Measurements from ENCODE around the gene TAS2R41.
"Not testable (repeated sequence)": the region's sequence is repeated elsewhere in the genome, so short reads cannot be mapped to it uniquely, and the experiment has no call there.

Gene TAS2R41

DNA sequence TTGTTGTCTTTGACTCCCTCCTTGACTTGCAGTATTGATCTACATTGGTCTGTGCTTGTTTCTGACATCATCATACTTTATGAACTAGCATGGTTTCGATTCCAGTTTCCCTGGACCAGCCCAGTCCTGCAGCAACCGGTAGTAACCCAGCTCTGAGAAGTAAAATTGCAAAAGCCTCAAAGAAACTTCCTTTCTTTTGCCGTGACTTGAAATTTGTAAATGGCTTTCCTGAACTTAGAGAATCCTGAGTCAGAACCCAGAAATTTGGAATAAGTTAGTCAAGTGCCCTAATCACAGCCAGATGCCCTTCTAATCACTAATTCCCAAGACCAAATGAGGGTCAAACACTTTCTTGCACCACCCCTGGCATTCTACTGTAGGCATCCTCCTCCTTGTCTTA, 19.4 kb upstream of the TAS2R41 start:
- DNase-seq = no peak

DNA sequence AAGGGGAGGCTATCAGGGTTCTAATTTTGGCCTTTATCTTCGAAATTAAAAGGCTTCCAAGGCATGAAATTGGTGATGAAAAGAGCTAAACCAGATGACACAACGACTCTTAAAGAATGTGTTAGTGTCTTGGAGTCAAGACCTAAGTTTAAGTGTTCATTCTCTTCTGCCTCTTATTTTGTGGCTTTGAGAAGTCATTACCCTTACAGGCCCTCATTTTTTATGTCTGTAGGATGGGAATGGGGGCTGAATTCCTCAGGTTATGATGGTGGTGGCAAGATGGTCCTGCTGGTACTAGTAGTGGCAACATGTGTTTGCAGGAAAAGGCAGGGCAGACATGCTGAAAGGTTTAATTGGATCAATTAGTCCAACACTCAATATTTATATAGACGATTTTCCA, 19.0 kb upstream of the TAS2R41 start:
- DNase-seq = no peak

DNA sequence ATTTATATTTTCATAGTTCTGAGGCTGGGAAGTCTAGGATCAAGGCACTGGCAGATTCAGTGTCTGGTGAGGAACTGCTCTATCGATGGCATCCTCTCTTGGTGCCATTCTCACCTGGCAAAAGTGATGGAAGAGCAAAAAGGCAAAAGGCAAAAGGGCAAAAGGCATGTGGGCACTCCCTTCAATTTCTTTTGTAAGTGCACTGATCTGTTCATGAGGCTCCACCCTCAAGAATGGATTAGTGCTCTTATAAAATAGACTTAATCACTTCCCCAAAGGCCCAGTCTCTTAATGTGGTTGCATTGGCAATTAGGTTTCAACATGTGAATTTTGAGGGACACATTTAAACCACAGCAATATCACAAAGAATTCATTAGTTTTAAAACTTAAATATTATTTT, 18.3 kb upstream of the TAS2R41 start:
- DNase-seq = no peak

DNA sequence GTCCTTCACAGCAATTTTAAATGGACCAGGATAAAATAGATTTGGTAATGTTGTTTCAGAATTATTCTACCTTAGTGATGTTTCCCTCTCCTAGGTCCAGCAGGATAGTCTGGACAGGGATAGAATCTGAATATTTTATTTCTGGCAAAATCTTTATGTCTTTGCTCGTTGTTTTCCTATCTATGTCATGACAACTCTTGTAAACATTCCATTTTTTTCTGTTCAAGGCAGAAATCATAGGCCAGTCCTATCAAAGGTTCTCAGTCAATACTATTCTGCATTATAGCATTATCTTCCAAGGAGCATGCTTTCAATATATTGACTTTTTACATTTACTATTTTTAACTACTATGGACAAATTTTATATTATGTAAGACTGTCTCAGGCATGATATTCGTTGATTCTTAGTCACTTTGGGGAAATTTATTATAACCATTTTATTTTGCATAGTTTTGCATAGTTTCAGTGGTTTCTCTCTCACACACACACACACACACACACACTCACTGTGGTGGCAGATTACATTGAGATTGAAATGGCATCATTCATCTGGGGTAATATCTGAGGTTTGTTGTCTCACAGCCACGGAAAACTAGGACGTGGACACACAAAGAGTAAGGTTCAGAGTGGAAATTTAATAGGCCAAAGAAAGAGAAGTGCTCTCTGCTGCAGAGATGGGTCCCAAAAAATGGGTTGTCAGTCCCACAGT, 17.2 kb upstream of the TAS2R41 start:
- DNase-seq = no peak

DNA sequence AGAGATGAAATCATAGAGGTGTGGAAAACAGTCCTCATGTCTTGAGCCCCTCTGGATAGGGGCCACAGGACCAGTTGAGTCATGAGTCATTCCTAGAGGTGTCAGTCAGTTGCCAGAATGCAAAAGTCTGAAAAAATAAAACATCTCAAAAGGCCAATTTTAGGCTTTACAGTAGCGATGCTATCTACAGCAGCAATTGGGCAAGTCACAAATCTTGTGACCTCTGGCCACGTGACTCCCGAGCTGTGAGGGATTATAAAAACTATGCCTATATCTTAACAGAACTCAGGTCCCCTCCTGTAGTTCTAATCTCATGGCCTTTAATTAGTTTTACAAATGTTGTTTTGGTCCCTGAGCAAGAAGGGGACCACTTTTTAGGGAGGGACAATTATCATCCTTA, 15.6 kb upstream of the TAS2R41 start:
- DNase-seq = no peak

DNA sequence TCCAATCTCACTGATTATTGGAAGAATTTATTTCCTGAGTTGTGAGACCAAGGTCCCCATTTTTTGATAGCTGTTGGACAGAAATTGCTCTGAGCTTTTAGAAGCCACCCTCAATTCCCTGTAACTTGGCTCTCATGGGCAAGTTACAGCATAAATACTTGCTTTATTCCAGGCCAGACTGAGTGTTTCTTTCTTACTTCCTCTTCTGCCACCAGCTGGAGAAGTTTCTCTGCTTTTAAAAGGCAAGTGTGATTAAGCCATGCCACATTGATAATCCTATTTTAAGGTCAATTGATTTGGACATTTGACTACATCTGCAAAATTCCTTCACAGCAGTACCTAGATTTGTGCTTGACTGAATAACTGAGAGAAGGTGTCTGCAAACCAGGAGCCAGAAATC, 14.1 kb upstream of the TAS2R41 start:
- DNase-seq = no peak

DNA sequence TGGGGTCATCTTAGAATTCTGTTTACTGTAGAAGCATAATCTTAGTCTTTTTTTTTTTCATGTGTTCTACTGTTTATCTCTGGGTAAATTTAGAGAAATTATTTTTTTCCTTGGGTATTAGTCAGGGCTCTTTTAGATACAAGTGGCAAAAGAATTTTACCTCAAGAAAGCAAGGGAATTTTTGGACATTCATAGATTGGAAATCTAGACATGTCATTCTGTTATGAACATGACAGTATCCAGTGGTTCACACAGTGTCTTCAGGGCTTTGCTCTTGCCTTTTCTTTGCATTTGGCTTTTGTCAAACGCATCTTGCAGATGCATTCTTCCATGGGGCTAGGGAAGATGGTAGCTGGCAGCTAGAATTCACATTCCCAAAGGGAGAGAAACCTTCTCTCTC, 13.7 kb upstream of the TAS2R41 start:
- no peak for DNase-seq

DNA sequence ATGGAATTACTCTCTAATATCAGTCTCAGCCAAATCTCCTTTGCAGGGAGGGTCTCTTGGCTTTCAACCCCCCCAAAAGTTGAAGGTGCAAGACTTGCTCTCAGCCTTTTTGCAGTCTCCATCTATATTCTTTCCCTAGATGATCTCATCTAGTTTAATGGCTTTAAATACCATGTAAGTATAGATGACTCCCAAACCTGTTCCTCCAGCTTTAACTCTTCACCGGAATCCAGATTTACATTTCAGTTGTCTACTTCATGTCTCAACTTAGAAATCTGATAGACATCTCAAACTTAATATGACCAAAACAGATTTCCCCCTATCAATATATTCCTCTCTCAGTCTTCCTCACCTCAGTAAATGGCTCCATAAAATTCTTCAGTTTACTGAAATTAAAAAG, 9.9 kb upstream of the TAS2R41 start:
- DNase-seq = no peak

DNA sequence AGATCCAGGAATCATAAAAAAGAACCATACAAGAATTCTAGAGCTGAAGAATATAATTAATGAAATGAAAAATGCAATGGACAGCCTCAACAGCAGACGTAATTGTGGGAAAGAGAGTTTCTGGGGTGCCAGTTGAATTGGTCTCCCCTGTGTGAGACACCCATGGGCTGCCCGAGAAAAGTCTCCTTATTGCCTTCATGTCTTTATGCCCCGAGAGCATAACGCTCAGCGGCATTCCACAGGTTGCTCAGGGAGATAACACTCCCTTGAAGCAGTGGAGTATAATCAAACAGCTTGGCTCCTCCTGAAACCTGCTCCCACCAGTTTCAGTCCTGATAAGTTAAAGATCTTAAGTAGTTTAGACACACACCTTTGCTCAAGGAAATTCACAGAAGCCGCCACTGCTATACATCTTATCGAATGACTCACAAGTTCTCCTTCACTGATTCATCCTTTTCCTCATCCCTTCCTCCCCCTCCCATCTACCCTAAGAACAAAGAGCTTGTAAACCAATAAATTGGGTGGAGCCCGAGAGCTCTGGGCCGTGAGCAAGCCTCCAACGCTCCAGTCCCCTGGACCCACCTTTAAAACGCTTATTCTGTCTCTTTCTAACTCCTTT, 5.5 kb upstream of the TAS2R41 start:
- not testable (repeated sequence) for DNase-seq

DNA sequence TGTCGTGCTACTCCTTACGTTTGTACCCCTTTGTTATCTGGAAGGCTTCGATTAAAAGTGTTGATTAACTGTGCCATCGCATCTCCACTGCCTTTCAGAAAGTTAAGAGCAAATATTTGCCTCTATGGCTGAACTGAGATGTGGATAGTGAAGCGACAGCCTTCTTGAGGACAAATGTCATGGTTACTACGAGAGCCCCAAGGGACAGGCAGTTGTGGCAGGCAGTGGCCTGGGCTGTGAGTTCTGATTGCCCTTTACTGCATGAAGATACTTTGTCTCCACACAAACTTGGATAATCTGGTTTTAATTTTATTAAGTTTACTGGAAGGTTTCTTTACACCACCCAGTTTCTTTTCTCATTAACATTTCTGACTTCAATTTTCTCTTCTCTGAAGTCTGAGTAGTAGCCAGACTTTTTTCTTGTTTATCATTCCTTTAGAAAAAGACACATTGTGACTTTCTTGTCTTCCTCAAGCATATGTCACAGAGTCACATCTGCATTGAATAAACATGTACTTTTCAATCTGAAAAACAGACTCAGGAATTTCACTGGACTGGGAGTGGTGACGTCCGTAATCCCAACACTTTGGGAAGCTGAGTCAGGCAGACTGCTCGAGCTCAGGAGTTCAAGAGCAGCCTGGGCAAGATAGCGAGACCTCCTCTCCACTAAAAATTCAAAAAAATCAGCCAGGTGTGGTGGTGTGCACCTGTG, 1.5 kb downstream of the TAS2R41 start:
- DNase-seq = no peak

DNA sequence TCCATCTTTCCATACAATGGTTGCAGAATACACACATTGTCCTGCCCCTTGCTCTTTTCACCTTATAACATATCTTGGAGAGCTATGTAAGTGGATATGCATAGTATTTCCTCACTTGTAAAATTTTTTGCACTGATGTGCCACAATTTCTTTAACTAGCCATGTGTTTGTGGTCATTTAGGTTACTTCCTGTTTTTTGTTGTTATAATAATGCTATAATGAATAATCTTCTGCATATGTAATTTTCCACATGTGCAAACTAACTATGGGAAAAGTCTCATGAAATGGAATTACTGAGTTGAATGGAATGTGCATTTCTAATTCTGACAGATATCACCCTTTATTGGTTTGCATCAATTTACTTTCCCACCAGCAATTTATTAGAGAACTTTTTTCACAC, 2.8 kb downstream of the TAS2R41 start:
- DNase-seq = no peak

DNA sequence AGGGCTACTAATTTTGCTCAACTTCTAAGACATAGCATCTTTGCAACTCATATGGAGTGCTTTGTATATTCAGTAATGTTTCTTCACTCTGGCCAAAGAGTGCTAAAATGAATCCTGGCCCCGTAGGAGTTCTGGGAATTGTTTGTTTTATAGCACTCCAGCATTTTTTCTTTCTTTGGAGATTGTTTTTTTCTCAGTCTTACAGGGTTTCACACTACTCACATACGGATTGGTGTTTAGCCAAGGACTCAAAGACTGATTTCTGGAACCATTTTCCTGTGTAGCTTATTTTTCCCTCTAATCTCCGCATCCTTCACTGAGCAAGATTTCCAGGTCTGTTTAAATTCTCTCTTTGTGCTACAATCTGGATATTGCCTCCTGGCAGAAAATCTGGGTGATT, 6.4 kb downstream of the TAS2R41 start:
- DNase-seq = no peak

DNA sequence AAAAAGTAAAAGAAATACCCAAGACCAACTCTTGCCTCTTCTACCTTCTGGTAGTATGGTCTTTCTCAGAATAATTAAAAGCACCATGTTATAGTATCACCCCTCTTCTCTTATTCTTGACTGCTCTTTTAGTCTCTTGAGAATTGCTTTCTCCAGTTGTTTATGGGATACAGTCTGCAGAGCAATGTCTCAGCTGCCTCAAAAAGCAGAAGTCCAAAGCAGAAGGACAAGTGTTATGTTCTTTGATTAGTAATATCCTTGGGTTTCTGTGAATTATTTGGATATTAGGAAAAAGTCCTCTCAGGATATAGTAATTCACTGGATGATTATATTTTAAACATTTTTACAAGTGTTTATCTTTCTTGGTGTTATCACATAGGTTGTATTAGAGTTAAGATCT, 7.4 kb downstream of the TAS2R41 start:
- no peak for DNase-seq

DNA sequence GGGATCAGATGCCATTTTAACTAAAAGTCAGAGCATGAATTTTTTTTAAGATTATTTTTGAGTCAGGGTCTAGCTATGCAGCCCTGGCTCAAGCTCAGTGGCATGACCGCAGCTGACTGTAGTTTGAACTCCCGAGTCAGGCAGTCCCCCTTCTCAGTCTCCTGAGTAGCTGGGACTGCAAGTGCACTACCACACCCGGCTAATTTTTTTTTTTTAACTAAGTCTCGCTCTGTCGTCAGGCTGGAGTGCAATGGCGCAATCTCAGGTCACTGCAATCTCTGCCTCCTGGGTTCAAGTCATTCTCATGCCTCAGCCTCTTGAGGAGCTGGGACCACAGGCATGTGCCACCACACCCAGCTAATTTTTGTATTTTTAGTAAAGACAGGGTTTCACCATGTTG, 7.8 kb downstream of the TAS2R41 start:
- DNase-seq = no peak

DNA sequence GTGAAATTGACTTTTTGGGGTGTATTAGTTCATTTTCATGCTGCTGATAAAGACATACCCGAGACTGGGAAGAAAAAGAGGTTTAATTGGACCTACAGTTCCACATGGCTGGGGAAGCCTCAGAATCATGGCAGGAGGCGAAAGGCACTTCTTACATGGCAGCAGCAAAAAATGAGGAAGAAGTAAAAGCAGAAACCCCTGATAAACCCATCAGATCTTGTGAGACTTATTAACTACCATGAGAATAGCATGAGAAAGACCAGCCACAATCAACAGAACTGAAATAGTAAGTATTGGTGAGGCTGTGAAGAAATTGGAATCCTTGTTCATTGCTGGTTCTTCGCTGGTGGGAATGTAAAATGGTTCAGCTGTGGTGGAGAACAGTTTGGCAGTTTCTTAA, 8.6 kb downstream of the TAS2R41 start:
- not testable (repeated sequence) for DNase-seq

DNA sequence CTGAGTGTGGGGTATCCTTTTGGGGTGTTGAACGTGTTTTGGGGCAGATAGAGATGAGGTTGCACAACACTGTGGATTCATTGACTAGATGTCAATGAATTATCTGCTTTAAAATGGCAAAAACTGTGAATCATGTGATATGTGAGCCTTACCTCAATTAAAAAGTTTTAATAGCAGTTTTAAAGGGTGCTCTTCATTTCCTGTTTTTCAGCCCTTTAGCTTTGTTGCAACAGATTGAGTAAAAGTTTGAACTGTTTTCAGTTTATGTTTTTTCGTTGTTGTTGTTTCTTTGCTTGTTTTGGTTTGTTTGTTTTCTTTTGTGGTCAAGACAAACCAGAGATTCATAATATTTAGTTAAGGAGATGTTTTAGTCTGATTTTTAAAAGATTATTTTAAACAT, 9.4 kb downstream of the TAS2R41 start:
- no peak for DNase-seq

DNA sequence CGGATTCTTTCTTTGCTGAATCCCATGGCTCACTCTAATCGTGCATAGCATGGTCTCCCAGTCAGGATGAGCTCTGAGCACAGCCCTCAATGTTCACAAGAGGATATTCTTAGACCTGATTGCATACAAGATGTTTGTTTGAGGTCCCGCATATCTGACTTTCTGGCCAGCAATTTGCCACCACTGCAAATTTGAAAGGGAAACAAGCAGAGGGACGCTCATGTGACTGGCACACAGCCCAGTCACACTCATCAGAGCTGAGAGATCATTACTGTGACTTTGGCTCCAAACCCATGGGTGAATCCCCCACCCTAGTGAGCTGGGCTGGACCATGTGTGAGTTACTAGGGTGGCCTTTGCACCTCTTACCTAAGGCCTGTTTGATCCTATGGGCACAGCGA, 9.9 kb downstream of the TAS2R41 start:
- DNase-seq = no peak

DNA sequence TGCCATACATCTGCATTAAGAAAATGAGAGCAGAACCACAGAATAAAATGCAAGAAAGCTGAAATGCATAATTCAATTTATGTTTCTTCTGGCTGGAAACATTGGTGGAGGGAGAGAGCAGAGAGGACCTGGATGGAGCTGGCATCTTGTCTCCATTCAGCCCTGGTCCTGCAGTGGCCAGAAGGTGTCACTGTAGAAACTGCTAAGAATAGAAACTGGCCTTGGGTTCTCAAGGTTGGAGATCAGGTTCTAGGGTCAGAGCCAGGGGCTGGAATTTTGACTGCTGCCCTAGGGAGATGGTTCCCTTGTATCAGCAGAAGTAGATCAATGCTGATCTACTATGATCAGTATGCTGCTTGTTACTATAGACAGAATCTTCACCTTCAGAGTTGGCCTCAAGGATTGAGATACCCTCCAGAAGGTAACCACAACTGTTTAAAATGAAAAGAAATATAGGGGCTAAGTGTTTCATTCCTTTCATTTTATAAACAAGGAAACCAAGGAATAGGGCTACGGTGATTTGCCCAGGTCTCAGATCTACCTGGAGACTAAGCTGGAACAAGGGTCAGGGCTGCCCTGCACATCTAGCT, 13.1 kb downstream of the TAS2R41 start:
- DNase-seq = no peak

DNA sequence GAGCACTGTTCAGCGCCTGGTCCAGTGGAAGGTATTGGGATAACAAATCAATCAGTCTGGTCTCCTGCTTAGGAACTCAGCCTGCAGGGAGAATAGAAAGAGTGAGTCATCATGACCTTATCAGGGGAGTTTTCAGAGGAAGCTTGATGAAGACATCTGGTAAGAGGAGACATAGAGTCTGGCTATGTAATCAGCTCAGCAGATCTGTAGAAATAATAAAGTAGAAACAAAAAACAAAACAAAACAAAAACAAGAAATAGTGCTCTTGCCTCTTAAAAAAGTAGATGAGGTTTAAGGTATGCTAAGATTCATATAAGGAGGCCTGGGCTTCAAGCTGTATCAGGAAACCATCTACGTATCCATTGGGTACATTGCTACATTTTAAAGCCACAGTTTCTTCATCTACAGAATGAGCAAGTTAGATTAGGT, 14.4 kb downstream of the TAS2R41 start:
- no peak for DNase-seq

DNA sequence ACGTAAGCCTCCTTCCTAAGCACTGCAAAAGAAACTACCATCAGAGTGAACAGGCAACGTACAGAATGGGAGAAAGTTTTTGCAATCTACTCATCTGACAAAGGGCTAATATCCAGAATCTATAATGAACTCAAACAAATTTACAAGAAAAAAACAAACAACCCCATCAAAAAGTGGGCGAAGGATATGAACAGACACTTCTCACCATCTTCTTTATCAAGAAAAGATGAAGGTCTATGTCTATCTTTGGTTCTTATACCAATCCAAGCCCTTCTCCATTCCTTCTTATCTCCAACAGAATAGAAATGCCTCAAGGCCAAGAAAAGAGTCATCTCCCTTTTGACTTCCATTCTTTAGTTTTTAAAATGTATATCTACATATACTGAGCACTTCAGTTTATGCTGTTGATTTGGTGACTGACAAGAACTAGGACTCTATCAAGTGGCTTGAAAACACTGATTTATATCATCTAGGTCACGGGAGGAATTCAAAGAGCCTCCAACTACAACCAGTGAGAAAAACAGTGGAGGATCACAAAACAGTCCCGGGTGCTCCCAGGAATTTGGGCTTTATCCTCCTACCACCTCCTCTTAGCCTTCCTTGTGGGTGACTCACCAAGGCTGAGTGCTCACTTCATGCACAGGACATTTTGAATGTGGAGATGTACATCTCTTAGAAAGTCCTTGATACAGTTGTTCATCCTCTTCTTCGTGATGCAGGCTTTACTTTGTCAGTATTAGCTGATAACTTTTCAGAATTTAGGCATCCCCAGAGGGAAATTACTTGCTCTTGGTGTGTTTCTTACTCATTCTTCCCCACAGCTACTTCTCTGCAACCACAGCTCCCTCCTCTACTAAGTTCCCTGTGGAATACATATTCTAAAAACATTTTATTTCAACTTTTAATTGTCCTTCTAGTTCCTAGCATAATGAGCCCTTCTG, 15.4 kb downstream of the TAS2R41 start:
- no peak for DNase-seq

DNA sequence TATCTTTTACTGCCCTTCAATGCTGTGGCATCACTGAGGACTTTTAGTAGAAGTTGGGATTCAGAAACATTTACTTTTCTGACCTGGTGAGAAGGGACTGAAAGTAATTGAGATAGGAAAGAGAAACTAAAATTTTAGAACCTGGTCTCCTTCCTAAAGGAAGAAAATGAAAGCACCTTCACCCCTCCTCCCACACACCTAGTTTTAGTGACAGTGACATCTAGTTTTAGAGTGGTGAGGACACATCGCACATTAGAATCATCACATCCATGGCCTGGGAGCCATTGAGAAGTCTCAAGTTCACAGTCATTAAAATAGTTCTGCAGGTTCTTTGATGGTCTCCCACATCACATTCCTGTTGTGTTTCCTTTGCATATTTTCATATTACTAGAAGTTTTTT, 16.1 kb downstream of the TAS2R41 start:
- DNase-seq = no peak

DNA sequence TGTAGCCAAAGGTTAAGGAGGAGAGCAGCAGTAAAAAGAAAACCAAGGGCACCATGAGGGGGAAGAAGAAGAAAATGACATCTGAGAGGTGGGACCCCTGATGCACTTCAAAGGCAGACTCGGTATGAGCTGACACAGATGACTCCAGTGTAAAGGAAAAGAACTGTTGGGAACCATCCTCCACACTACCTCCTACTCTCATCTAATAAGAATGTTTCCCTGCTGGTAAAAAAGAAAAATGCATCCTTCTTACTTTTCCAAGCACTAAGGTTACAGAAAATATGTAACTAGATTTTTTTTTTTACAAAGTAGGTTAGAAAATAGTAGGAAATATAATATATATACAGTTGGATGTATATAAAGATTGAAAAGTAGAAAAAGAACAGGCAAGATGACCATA, 16.9 kb downstream of the TAS2R41 start:
- no peak for DNase-seq

DNA sequence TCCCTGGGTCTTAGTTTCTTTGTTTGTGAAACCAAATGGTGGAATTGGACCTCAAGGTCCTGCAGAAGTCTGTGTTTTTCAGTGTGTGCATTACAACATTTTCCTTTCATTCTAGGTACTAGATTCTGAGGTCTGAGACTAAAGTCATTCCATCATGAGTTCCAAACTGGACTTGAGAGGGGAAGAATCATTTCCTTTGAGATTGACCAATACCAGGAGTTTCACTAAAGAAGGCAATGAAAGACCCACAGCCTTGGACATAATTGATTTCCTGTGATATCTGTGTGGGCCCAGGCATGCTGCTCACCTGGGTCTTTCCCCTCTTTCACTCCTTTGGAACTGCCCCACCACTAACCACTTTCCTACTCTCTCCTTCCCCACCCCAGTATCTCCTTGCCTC, 18.2 kb downstream of the TAS2R41 start:
- no peak for DNase-seq
